Subcutaneous adipose tissue (tissue), 4 donors: ENCODE measurements around the gene AKAP6. TPM values are rescaled to one million over a fixed set of nuclear protein-coding genes. Genes with fewer than 3 reads are reported as not detected.

Source experiments
- total RNA-seq, 4 donors: library from RNA; depleted of rRNA; stranded (reverse); fragments of >200 nt; gene quantifications; one replicate each; pipeline ENCODE4 v1.1.0, GENCODE V29; 2016
- TF ChIP-seq, protein P1 (sequence below): fragments of 450-650 bp; IDR thresholded peaks from one replicate; pipeline ENCODE4 v1.5.1; 2016; ENCODE audit warnings: low read depth, mild to moderate bottlenecking, control low read depth, antibody characterized with exemption, moderate library complexity

The AKAP6 gene
- total RNA-seq, 4 donors from 2014 or later = 0.65 to 6.5 (median 1.2) TPM

DNA sequence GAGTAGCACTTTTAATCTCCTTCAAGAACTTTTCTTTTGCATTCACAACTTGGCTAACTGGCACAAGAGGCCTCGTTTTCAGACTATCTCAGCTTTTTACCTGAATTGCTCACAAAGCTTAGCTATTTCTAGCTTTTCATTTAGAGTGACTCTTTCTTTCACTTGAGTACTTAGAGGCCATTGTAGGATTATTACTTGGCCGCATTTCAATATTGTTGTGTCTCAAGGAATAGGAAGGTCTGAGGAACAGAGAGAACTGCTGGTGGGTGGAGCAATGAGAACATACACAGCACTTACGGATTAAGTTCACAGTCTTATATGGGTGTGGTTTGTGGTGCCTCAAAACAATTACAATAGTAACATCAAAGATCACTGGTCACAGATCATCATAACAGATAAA lies 384.8 kb downstream of the AKAP6 start:
- TF ChIP-seq, protein P1, sequence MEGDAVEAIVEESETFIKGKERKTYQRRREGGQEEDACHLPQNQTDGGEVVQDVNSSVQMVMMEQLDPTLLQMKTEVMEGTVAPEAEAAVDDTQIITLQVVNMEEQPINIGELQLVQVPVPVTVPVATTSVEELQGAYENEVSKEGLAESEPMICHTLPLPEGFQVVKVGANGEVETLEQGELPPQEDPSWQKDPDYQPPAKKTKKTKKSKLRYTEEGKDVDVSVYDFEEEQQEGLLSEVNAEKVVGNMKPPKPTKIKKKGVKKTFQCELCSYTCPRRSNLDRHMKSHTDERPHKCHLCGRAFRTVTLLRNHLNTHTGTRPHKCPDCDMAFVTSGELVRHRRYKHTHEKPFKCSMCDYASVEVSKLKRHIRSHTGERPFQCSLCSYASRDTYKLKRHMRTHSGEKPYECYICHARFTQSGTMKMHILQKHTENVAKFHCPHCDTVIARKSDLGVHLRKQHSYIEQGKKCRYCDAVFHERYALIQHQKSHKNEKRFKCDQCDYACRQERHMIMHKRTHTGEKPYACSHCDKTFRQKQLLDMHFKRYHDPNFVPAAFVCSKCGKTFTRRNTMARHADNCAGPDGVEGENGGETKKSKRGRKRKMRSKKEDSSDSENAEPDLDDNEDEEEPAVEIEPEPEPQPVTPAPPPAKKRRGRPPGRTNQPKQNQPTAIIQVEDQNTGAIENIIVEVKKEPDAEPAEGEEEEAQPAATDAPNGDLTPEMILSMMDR = no peak

DNA sequence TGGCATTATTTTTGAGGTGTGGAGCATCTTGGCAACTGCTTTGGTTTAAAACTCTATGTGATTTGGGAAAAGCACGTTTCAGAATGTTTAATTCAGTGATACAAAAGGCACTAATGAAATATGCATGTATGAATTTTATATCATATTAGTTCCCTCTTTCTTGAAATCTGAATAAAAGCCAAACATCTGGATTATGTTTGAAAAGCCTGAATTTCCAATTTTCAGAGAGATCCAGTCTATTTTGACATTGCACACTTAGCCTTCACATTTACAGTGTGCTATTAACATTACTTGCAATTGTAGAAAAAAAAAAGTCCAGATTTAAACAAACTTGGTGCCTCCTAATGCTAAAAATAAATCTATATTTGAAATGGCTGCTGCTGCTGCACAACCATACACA lies 390.5 kb downstream of the AKAP6 start:
- TF ChIP-seq, protein P1 = no peak

DNA sequence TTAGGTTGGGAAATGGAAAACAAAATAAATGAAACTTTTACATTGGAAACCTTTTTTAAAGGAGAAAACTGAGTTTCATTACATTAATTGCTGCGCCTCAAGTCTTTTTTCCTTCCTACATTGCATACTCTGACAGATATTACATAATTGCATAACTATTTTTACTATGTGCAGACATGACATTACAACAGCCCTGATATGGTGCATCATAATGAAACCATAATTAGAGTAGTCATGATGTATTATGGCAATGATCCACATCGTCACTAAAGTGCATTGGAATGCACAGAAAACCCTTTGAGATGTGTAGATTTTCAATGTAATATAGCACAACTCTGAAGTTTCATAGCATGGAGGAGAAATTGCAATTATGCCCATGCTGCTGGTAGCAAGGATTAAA lies 391.8 kb downstream of the AKAP6 start:
- TF ChIP-seq, protein P1 = no peak

DNA sequence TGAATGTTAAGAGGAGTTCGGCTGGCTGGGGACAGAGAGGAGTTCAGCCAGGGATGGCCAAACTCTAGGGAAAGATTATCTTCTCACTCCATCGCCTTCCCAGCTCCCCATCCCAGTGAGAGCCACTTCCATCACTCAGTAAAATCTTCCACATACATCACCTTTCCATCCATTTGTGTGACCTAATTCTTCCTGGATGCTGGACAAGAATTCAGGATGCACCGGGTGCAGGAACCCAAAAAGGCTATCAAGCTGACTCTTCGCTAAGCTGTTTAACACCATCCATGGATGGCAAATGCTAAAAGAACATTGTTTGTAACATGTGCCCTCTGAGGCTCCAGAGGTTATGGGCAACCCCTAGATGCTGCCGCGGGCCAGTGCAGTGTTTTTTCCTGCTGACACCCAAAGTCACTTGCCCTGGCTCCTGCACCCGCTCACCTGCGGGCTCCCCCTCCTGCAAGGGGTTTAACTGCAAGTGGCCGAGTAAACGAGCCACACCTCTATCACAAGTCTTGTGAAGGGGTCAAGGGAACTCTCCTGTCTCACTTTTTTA lies 393.6 kb downstream of the AKAP6 start:
- TF ChIP-seq, protein P1 = no peak

DNA sequence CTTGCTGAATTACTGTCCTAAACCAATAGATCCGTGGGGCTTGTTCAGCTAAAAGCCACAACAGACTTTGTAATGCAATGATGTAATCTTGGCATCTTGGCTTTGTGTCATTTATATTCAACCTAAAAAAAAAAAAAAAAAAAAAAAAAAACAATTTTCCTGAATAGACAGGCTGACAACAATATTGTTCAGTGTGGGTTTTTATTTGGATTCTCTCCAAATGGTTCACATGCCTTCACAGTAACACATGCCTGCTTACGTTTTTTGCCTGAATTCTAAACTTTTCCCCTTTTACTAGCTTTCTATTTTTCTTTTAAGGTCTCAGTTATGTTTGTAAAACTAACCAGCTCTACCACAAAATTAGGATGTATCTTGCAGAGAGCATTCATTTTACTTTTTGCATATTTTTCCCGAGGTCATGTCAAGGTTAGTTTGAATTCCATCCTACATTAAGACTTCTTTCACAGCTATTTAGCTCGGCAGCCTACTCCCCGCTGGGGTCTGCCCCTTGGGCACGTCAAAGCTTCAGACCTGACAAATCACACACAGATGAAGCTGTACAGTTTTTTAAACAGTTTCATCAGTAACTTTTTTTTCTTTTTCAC lies 395.9 kb downstream of the AKAP6 start:
- TF ChIP-seq, protein P1 = no peak

DNA sequence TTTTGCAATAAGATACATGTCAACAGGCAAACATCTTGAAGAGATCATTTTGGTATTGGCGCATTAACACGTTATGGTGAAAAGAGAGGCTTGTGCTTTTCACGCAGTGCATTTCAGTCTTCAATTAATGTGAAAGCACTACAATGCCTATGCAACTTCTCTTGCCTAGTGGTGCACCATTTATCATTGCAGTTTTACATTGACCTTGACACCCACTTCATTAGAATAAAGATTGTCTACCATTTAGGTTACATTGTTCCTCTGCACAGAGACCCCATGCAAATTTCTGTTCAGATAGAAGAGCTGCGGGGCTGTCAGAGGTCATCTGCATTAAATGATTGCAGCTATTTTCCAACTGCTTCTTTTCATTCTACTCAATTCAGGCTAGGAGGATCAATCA lies 397.4 kb downstream of the AKAP6 start:
- TF ChIP-seq, protein P1 = no peak

DNA sequence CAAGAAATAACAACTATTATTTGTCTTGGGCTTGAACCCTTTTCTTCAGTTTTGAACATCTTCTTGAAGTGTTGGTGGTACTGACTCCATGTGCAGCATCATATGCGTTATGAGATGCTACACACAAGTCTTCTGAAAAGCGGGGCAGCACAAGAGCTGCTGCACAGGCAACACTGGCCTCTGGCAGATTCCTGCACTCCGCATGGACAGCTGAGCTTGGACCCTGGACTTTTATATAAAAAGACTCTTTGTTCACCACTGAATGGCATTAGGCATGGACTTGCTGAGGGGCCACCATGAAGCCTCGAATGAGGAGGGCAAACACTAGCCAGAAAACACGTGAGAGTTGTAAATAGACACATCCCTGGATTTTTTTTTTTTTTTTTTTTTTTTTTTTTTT lies 398.7 kb downstream of the AKAP6 start:
- TF ChIP-seq, protein P1 = no peak
